Measurements from ENCODE around the gene FAF1.

FAF1 gene

GRCh38 chr1:50591598-50591997 lies 368.5 kb downstream of the FAF1 start:
- Histone ChIP-seq H3K4me1 (ENCODE audit: control insufficient read depth, low read length) (no peaks in the 10 kb centered on the region), H3K4me2 (ENCODE audit: low read length) (no peak overlapping the region), H3K27me3 (ENCODE audit: control insufficient read depth, low read length) (no peaks in the 10 kb centered on the region)

GRCh38 chr1:50582346-50582745 lies 377.7 kb downstream of the FAF1 start:
- H3K4me3 ChIP-seq (ENCODE audit: low read length): no peak overlapping the region
- H3K79me2 ChIP-seq (ENCODE audit: control insufficient read depth, low read length): no peaks in the 10 kb centered on the region
- H3F3A ChIP-seq (ENCODE audit: control insufficient read depth, insufficient read depth): no peaks in the 10 kb centered on the region
- H3K9me2 ChIP-seq (replicated peaks; ENCODE audit: control insufficient read depth, low read length): no peaks in the 10 kb centered on the region
- TF ChIP-seq CTCF (IDR thresholded peaks at IDR 0.05; ENCODE audit: low read depth, low read length, poor library complexity, severe bottlenecking) (no peak), EZH2phosphoT487 (IDR thresholded peaks at IDR 0.05; ENCODE audit: borderline replicate concordance, low read length) (no peak)
- no peaks in the 10 kb centered on the region for H3K4me1 ChIP-seq (ENCODE audit: control insufficient read depth, low read length)
- no peaks in the 10 kb centered on the region for H3K9me3 ChIP-seq (ENCODE audit: control insufficient read depth, insufficient read depth, low read length)
- H3K4me2 ChIP-seq (ENCODE audit: low read length): no peak overlapping the region
- no peaks in the 10 kb centered on the region for H3K27me3 ChIP-seq (ENCODE audit: control insufficient read depth, low read length)
- H3K36me3 ChIP-seq (ENCODE audit: control insufficient read depth, low read length): peaks cover 19% of the 10 kb centered on the region
- H4K20me1 ChIP-seq (ENCODE audit: control insufficient read depth, insufficient read depth, low read depth, low read length): no peaks in the 10 kb centered on the region
- H3K27ac ChIP-seq (ENCODE audit: low read depth, low read length): no peak overlapping the region

More at GRCh38 chr1:50591598-50591997, 368.5 kb downstream of the FAF1 start:
- Histone ChIP-seq H3K36me3 (ENCODE audit: control insufficient read depth, low read length) (peaks cover 10% of the 10 kb centered on the region; the same call in 1 of the 2 replicates), H4K20me1 (ENCODE audit: control insufficient read depth, insufficient read depth, low read depth, low read length) (no peaks in the 10 kb centered on the region), H3K27ac (ENCODE audit: low read depth, low read length) (no peak overlapping the region), H3K79me2 (ENCODE audit: control insufficient read depth, low read length) (no peaks in the 10 kb centered on the region), H3F3A (ENCODE audit: control insufficient read depth, insufficient read depth) (no peaks in the 10 kb centered on the region), H3K4me3 (ENCODE audit: low read length) (no peak overlapping the region), H3K9me3 (ENCODE audit: control insufficient read depth, insufficient read depth, low read length) (no peaks in the 10 kb centered on the region), H3K9me2 (replicated peaks; ENCODE audit: control insufficient read depth, low read length) (no peaks in the 10 kb centered on the region)
- TF ChIP-seq CTCF (IDR thresholded peaks at IDR 0.05; ENCODE audit: low read depth, low read length, poor library complexity, severe bottlenecking): no peak

- TF ChIP-seq CTCF (IDR thresholded peaks at IDR 0.05; ENCODE audit: low read depth, low read length, poor library complexity, severe bottlenecking) (no peak), EZH2phosphoT487 (IDR thresholded peaks at IDR 0.05; ENCODE audit: borderline replicate concordance, low read length) (no peak)
- Histone ChIP-seq H3K36me3 (ENCODE audit: control insufficient read depth, low read length) (peaks cover 26% of the 10 kb centered on the region), H3K9me3 (ENCODE audit: control insufficient read depth, insufficient read depth, low read length) (no peaks in the 10 kb centered on the region), H4K20me1 (ENCODE audit: control insufficient read depth, insufficient read depth, low read depth, low read length) (no peaks in the 10 kb centered on the region), H3K4me3 (ENCODE audit: low read length) (no peak overlapping the region), H3K27ac (ENCODE audit: low read depth, low read length) (no peak overlapping the region), H3F3A (ENCODE audit: control insufficient read depth, insufficient read depth) (no peaks in the 10 kb centered on the region), H3K27me3 (ENCODE audit: control insufficient read depth, low read length) (no peaks in the 10 kb centered on the region), H3K9me2 (replicated peaks; ENCODE audit: control insufficient read depth, low read length) (no peaks in the 10 kb centered on the region), H3K4me1 (ENCODE audit: control insufficient read depth, low read length) (no peaks in the 10 kb centered on the region), H3K79me2 (ENCODE audit: control insufficient read depth, low read length) (no peaks in the 10 kb centered on the region), H3K4me2 (ENCODE audit: low read length) (no peak overlapping the region)
These were observed 390.0 kb downstream of the FAF1 start for GRCh38 chr1:50570066-50570468.

GRCh38 chr1:50568782-50569181 lies 391.3 kb downstream of the FAF1 start:
- Histone ChIP-seq H3K27ac (ENCODE audit: low read depth, low read length) (no peak overlapping the region), H3K79me2 (ENCODE audit: control insufficient read depth, low read length) (no peaks in the 10 kb centered on the region), H3K27me3 (ENCODE audit: control insufficient read depth, low read length) (no peaks in the 10 kb centered on the region), H3K4me3 (ENCODE audit: low read length) (no peak overlapping the region), H3K4me2 (ENCODE audit: low read length) (no peak overlapping the region), H3K9me3 (ENCODE audit: control insufficient read depth, insufficient read depth, low read length) (no peaks in the 10 kb centered on the region), H3K9me2 (replicated peaks; ENCODE audit: control insufficient read depth, low read length) (no peaks in the 10 kb centered on the region), H3K4me1 (ENCODE audit: control insufficient read depth, low read length) (no peaks in the 10 kb centered on the region), H3K36me3 (ENCODE audit: control insufficient read depth, low read length) (peaks cover 32% of the 10 kb centered on the region), H3F3A (ENCODE audit: control insufficient read depth, insufficient read depth) (no peaks in the 10 kb centered on the region), H4K20me1 (ENCODE audit: control insufficient read depth, insufficient read depth, low read depth, low read length) (no peaks in the 10 kb centered on the region)
- no peak for TF ChIP-seq CTCF (IDR thresholded peaks at IDR 0.05; ENCODE audit: low read depth, low read length, poor library complexity, severe bottlenecking)
- no peak for TF ChIP-seq EZH2phosphoT487 (IDR thresholded peaks at IDR 0.05; ENCODE audit: borderline replicate concordance, low read length)

Measured in DOHH2 (cell line).